Activated naive CD4-positive, alpha-beta T cell treated with anti-CD3 and anti-CD28 coated beads, Interleukin-2, amount 10 ng/mL, durations not matched to agents 7 days and 5 days (primary cell): ENCODE results near the gene STX16.

Source experiments
- CTCF ChIA-PET: fragments of 350-600 bp; sonication (Branson Sonifier 250); formaldehyde crosslinking; loops from one replicate; lab custom pipeline; 2021; ENCODE audit warnings: antibody characterized with exemption; lab: Charles Lee
- DNase-seq: peaks from one replicate; pipeline ENCODE4 v3.0.0-alpha.2; 2020
- H3K27ac Mint-ChIP-seq: one replicate; pipeline ENCODE4 v1.8.0; 2021; ENCODE audit warnings: mild to moderate bottlenecking, moderate library complexity, mixed read lengths
- H3K27me3 Mint-ChIP-seq: one replicate; pipeline ENCODE4 v1.8.0; 2021; ENCODE audit warnings: mild to moderate bottlenecking, mixed read lengths
- H3K36me3 Mint-ChIP-seq: one replicate; pipeline ENCODE4 v1.8.0; 2021; ENCODE audit warnings: mixed read lengths
- H3K4me1 Mint-ChIP-seq: one replicate; pipeline ENCODE4 v1.8.0; 2021; ENCODE audit warnings: mixed read lengths
- H3K4me3 Mint-ChIP-seq: one replicate; pipeline ENCODE4 v1.8.0; 2021; ENCODE audit warnings: mild to moderate bottlenecking, moderate library complexity, mixed read lengths
- H3K9me3 Mint-ChIP-seq: one replicate; pipeline ENCODE4 v1.8.0; 2021; ENCODE audit warnings: mixed read lengths

STX16 gene

DNA sequence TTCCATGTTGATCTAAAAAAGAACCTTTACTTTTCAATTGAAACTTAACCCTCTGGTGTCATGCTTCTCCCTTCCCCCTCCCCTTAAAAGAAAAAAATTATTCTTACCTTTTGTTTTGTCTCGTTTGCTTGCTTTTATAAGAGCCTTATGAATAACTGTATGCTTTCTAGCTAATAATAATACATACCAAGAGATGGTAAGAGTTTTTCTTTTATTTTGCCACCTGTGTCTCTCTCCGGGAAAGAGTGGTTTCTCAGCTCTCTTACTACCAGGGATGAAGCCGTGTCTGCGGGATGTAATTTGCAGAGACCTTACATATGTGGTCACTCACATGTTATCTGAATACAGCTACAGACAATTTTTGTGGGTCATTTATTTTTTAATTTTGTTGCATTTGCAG is 7.7 kb downstream of the STX16 start:
- Mint-ChIP-seq H3K27ac (peak overlapping the region; percentile 95), H3K9me3 (no peaks in the 10 kb centered on the region), H3K4me1 (peaks cover 87% of the 10 kb centered on the region), H3K4me3 (peak overlapping the region; percentile 70), H3K36me3 (peaks cover 61% of the 10 kb centered on the region), H3K27me3 (no peaks in the 10 kb centered on the region)
- no peak for DNase-seq
- CTCF ChIA-PET: interaction anchor here (0.7 to 3.3 kb wide), 3 partner anchors 8 to 31 kb away, joined by 4 to 22 read pairs (median 4); partner anchors contain the start of gene STX16

DNA sequence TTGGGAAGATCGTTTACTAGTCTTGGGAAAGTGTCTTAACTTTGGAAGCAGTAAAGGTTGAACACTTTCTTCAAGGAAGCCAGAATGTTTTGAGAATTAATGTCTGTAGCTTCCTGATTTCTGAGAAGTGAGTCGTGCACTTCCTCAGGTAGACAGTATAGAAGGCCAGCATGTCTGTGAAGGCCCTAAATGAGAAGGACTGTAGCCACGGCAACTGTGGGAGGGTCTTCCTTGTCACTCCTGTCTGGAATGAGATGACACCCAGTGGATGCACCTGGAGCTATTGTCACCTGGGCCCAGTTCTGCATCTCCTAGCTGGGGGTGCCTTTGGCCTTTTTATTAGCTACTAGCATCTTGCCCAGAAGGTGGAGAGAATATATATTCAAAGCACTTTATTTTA is 8.8 kb downstream of the STX16 start:
- Mint-ChIP-seq H3K36me3 (peaks cover 65% of the 10 kb centered on the region), H3K27ac (peak overlapping the region; percentile 95), H3K4me3 (peak overlapping the region; percentile 70), H3K9me3 (no peaks in the 10 kb centered on the region), H3K27me3 (no peaks in the 10 kb centered on the region), H3K4me1 (peaks cover 91% of the 10 kb centered on the region)
- CTCF ChIA-PET: interaction anchor here (0.8 to 3.3 kb wide), 2 partner anchors 9 to 448 kb away, joined by 3 to 22 read pairs; partner anchors contain the start of gene STX16
- peak; percentile 46 for DNase-seq

DNA sequence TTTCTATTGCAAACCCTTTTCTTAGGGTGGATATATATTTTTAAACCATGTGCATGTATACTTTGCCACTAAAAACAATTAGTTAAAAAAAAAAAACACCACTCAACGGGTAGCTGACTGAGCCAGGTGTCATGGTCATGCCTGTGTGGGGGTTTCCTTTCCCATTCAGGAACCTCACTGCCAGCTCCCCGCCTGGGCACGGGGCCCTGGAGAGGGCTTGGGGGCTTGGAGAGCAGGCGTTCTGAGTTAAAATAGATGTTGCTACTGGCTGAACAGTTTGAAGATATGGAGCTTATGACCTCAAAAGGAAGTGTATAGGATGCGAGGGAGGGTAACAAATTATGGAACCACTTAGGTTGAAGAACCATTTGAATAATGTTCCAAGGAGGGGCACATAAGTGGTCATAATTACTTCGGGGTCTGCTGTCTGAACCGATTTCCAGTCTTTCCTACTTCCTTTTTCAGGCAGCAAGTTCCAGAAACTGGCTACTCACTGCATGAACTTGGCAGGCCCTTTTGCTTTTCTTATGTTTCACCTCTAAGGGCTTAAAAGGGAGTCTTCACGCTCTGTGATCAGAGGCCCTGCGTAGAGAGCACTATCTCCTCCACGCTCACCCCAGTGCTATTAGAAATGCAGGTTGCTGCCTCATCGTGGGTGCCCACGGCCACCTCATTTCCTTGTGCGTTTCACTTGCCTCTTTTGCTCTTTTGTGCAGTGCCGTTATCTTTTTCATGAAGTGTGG is 9.9 kb downstream of the STX16 start:
- DNase-seq: peak; percentile 60
- H3K4me1 Mint-ChIP-seq: peaks cover 89% of the 10 kb centered on the region
- H3K36me3 Mint-ChIP-seq: peaks cover 60% of the 10 kb centered on the region
- H3K27ac Mint-ChIP-seq: peak overlapping the region; percentile 96
- H3K4me3 Mint-ChIP-seq: peak overlapping the region; percentile 70
- no peaks in the 10 kb centered on the region for H3K27me3 Mint-ChIP-seq
- CTCF ChIA-PET: interaction anchor here (0.6 to 3.3 kb wide), 2 partner anchors 10 to 551 kb away, joined by 4 to 22 read pairs; partner anchors contain the start of gene STX16
- no peaks in the 10 kb centered on the region for H3K9me3 Mint-ChIP-seq

DNA sequence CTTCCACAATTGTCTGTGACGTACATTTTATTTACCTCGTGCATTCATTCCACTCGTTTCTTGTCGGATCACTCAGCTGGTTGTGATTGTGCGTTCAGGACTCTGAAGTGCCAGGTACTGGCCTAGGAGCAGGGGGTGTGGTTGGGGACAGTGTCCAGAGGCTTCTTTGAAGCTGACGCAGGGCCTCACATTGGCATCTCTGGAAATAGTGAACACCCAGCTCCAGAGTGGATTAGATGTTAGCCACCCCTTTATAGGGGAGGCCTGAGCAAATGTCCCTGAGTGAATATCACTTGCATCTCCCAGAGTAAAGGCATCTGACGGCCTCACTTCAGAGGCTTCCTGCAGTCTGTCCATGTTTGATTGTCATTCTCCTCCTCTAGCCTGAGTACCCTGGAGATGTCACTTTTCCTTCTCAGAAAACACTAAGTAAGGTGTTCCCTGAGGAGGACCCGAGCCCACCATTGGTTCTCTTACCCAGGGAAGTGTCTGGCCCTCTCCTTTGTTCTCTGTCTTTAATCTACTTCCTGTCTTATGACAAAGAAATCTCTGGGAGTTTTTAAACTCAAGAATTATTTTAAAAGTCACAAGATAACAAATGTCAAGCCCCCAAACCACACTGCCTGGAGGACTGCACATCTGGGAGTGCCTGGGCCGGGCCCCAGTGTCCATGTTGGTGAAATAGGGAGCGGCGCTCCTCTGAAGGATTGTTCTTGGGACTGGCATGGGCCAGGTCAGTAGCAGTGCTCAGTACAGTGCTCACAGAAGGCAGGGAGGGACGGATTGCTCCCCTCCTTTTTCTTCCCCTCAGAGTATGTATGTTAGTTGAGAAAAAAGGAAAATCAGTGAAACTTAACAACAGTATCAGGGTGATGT is 10.8 kb downstream of the STX16 start:
- H3K4me1 Mint-ChIP-seq: peaks cover 87% of the 10 kb centered on the region
- H3K27ac Mint-ChIP-seq: peak overlapping the region; percentile 96
- CTCF ChIA-PET: interaction anchor here (3.3 kb wide), 1 partner anchor 11 kb away, joined by 22 read pairs; the partner anchor contains the start of gene STX16
- no peaks in the 10 kb centered on the region for H3K27me3 Mint-ChIP-seq
- H3K9me3 Mint-ChIP-seq: no peaks in the 10 kb centered on the region
- H3K4me3 Mint-ChIP-seq: peak overlapping the region; percentile 70
- H3K36me3 Mint-ChIP-seq: peaks cover 58% of the 10 kb centered on the region
- no peak for DNase-seq

DNA sequence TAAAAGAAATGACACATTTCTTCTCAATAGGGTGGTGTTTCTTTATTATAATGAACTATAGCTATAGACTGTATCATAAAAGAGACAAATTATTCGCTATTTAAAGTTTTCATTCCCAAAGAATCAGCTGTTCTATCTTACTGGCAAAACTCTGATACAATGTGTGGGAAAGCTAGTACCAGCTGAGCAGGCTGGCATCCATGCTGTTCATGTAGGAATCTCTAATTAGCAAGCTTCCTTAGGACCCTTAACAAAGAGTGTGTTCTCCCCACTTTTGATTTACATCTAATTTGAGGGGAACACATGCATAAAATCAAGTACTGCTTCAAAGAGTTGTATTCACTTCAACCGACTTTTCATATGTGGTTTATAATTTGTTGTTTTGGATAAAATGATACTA is 13.2 kb downstream of the STX16 start:
- H3K36me3 Mint-ChIP-seq: peaks cover 58% of the 10 kb centered on the region
- no peak overlapping the region for H3K4me3 Mint-ChIP-seq
- no peaks in the 10 kb centered on the region for H3K27me3 Mint-ChIP-seq
- CTCF ChIA-PET: no interaction called here
- no peaks in the 10 kb centered on the region for H3K9me3 Mint-ChIP-seq
- no peak for DNase-seq
- H3K4me1 Mint-ChIP-seq: peaks cover 74% of the 10 kb centered on the region
- no peak overlapping the region for H3K27ac Mint-ChIP-seq

DNA sequence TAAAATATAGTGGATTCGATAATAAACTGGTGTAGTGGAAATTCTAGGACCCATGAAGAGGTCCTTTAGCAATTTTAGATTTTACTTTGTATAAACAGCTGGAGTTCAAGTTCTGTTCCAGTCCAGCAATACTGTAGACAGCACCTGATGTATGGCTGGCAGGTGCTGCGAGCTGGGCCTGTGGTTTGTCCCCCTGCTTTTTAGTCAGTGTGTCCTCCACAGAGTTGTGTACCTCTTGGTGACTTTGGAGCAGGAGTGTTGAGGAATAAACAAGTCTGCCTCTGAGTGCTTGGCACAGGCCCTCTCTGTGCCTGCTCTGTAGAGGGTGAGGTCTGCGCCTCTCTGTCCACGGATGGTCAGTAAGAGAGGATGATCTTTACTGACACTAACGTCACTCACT is 13.8 kb downstream of the STX16 start:
- CTCF ChIA-PET: no interaction called here
- no peak overlapping the region for H3K4me3 Mint-ChIP-seq
- DNase-seq: no peak
- peaks cover 75% of the 10 kb centered on the region for H3K4me1 Mint-ChIP-seq
- no peak overlapping the region for H3K27ac Mint-ChIP-seq
- H3K36me3 Mint-ChIP-seq: peaks cover 55% of the 10 kb centered on the region
- no peaks in the 10 kb centered on the region for H3K9me3 Mint-ChIP-seq
- H3K27me3 Mint-ChIP-seq: no peaks in the 10 kb centered on the region

DNA sequence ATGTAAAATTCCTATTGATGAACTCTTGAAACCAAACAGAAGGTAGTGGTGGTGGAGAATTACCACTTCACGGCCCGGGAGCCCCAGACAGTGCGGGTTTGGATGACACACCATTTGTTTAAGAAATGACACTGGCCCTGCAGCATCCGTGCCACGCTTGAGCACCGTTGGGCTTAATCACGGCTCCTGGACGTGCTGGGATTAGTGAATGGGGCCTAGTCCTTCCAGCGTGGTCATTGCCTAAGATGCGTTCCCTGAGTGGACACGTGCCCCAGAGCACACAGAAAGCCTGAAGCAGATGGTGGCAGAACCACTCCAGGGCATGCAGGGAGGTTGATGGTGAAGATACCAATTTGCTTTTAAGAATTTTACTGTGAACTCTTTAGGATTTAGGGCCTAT is 14.5 kb downstream of the STX16 start:
- CTCF ChIA-PET: no interaction called here

DNA sequence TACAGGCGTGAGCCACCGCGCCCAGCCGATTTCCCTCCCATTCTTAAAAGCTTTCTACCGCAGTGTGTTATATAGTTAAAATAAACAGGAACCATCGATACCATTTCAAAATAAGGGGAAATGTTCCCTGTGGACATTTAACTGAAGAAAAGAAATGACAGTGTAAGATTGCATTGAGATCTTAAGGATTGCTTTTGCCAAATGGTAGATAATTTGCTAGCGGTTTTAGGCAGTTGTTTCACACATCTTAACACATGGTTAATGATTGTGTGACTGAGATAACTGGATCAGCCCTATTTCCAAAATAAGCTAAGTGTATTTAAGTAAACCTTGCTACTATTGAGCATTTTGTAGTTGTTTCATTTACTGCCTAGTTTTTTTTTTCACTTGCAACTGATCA is 15.6 kb downstream of the STX16 start:
- H3K36me3 Mint-ChIP-seq: peaks cover 50% of the 10 kb centered on the region
- H3K4me1 Mint-ChIP-seq: peaks cover 57% of the 10 kb centered on the region
- no peak overlapping the region for H3K27ac Mint-ChIP-seq
- H3K27me3 Mint-ChIP-seq: no peaks in the 10 kb centered on the region
- DNase-seq: no peak
- no peak overlapping the region for H3K4me3 Mint-ChIP-seq
- H3K9me3 Mint-ChIP-seq: no peaks in the 10 kb centered on the region
- CTCF ChIA-PET: interaction anchor here (0.7 kb wide), 1 partner anchor 397 kb away, joined by 3 read pairs; no protein-coding TSS in a partner anchor

More for the DNA sequence above, 14.5 kb downstream of the STX16 start:
- peaks cover 68% of the 10 kb centered on the region for H3K4me1 Mint-ChIP-seq
- H3K4me3 Mint-ChIP-seq: no peak overlapping the region
- DNase-seq: no peak
- H3K27me3 Mint-ChIP-seq: no peaks in the 10 kb centered on the region
- no peak overlapping the region for H3K27ac Mint-ChIP-seq
- H3K9me3 Mint-ChIP-seq: no peaks in the 10 kb centered on the region
- peaks cover 55% of the 10 kb centered on the region for H3K36me3 Mint-ChIP-seq

DNA sequence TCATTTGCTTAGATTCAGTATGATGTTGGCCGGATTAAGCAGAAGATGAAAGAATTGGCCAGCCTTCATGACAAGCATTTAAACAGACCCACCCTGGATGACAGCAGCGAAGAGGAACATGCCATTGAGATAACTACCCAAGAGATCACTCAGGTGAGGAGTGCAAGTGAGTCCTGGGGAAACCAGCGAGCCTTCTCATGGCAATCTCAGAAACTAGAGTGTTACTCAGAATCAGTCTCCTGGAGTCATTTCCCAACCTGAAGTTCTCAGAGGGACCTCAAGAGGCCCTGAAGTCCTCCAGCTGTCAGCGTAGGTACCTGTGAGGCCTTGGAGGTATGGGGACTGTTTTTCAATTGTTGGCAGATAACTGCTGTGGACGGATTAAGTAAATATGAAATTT is 16.9 kb downstream of the STX16 start:
- CTCF ChIA-PET: interaction anchor here (0.9 kb wide), 1 partner anchor 17 kb away, joined by 3 read pairs; the partner anchor contains the start of gene STX16
- peak overlapping the region; percentile 42 for H3K27ac Mint-ChIP-seq
- H3K4me3 Mint-ChIP-seq: no peak overlapping the region
- no peaks in the 10 kb centered on the region for H3K27me3 Mint-ChIP-seq
- no peaks in the 10 kb centered on the region for H3K9me3 Mint-ChIP-seq
- H3K4me1 Mint-ChIP-seq: peaks cover 48% of the 10 kb centered on the region
- DNase-seq: no peak
- peaks cover 47% of the 10 kb centered on the region for H3K36me3 Mint-ChIP-seq

DNA sequence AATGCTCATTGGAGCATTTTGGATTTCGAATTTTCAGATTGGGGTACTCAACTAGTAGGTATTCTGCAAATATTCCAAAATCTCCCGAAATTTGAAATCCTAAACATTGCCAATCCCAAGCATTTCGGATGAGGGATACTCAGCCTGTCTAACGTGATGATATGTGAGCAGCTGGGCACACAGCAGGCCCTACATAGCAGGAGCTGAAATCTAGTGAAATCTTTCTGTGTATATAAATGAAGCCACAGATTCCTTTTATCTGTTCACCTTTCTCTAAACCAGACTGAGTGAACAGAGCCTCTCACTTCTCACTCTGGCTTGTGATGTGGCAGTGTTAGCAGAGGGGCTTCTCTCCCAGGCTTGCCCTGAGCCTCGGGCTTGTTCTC is 17.8 kb downstream of the STX16 start:
- CTCF ChIA-PET: interaction anchor here (0.9 kb wide), 1 partner anchor 18 kb away, joined by 3 read pairs; the partner anchor contains the start of gene STX16
- Mint-ChIP-seq H3K9me3 (no peaks in the 10 kb centered on the region), H3K4me3 (no peak overlapping the region), H3K27me3 (no peaks in the 10 kb centered on the region), H3K27ac (no peak overlapping the region), H3K36me3 (peaks cover 47% of the 10 kb centered on the region), H3K4me1 (peaks cover 40% of the 10 kb centered on the region)
- DNase-seq: no peak

DNA sequence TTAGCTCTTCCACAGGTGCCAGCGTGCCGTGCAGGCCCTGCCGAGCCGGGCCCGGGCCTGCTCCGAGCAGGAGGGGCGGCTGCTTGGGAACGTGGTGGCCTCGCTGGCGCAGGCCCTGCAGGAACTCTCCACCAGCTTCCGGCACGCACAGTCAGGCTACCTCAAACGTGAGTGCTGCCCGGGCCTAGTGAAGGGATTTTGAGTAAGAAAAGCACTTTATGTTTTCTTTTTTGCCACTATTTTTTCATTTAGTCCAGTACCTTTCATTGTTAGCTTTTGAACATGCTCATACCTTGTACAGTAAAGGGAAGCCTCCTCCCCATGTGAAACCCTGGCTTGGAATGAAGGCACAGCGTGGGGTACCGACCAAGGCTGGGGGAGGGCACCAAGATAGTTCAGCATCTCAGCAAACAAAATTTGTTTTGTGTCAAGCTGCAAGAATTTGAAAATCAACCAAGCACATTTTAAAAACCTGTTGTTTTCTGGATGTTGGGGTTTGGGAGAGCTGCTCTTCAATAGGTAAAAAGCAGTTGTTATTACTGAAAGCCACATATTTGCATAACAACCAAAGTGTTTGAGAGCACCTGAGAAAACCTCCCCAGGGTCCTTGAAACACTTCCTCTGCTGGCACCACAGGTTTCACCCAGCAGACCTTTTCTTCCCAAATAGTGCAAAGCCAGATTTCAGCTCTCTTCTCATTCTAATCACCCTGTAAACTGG is 18.4 kb downstream of the STX16 start:
- no peaks in the 10 kb centered on the region for H3K9me3 Mint-ChIP-seq
- H3K27me3 Mint-ChIP-seq: no peaks in the 10 kb centered on the region
- H3K36me3 Mint-ChIP-seq: peaks cover 46% of the 10 kb centered on the region
- H3K27ac Mint-ChIP-seq: peak overlapping the region; percentile 17
- peaks cover 35% of the 10 kb centered on the region for H3K4me1 Mint-ChIP-seq
- no peak for DNase-seq
- H3K4me3 Mint-ChIP-seq: no peak overlapping the region
- CTCF ChIA-PET: interaction anchor here (0.9 kb wide), 1 partner anchor 18 kb away, joined by 3 read pairs; the partner anchor contains the start of gene STX16

DNA sequence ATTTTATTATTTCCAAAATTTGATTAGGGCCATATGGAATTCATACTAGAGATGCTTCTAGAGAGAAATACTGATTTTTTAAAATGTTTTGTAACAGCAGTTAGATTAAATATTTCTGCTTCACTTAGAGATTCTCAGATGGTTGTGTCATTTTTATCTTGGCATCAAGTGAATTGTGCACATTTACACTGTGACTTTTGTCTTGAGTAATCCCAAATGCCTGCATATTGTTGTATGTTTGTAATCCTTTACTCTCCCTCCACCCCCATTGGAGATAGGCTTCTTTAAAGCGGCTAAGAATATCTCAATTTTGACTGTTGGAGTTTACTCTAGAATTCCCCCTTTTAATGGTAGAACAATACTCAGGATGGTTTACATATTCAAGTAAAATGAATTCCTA is 19.0 kb downstream of the STX16 start:
- H3K27me3 Mint-ChIP-seq: no peaks in the 10 kb centered on the region
- no peak overlapping the region for H3K27ac Mint-ChIP-seq
- peaks cover 30% of the 10 kb centered on the region for H3K4me1 Mint-ChIP-seq
- DNase-seq: no peak
- H3K9me3 Mint-ChIP-seq: no peaks in the 10 kb centered on the region
- H3K4me3 Mint-ChIP-seq: no peak overlapping the region
- H3K36me3 Mint-ChIP-seq: peaks cover 51% of the 10 kb centered on the region
- CTCF ChIA-PET: no interaction called here

DNA sequence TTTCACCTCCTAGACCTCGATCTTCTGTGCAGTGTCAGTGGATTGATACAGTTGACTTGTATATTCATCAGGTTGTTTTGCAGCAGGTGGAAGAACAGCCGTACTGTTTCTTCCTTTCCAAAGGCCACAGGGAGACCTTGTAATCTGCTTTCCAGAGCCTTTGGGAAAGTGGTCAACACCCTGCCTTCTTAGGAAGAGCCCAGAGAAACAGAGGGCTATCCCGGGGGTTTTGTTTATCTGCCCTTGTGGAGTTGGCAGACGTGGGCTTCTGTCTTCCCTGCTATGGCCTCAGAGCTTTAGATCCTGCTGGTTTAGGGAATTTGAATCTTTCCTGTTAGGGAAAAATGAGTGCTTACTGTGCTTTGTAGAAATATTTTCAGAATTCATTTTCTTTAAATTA is 19.6 kb downstream of the STX16 start:
- DNase-seq: no peak
- H3K27me3 Mint-ChIP-seq: no peaks in the 10 kb centered on the region
- no peak overlapping the region for H3K4me3 Mint-ChIP-seq
- peaks cover 55% of the 10 kb centered on the region for H3K36me3 Mint-ChIP-seq
- CTCF ChIA-PET: no interaction called here
- peak overlapping the region; percentile 25 for H3K27ac Mint-ChIP-seq
- no peaks in the 10 kb centered on the region for H3K9me3 Mint-ChIP-seq
- peaks cover 25% of the 10 kb centered on the region for H3K4me1 Mint-ChIP-seq
